GM13976 (cell line): ENCODE measurements around the gene COBL.

Experiments used
- DNase-seq: peaks from one replicate; pipeline ENCODE4 v3.0.0; 2012; ENCODE audit warnings: low spot score
- CTCF ChIP-seq: IDR thresholded peaks from 2 replicates; pipeline ENCODE4 v1.5.1; 2012; ENCODE audit warnings: borderline replicate concordance, mild to moderate bottlenecking; ENCODE audit not compliant: insufficient read depth; ENCODE audit errors: extremely low read depth, missing control alignments, control extremely low read depth
- in situ Hi-C: fragments of 300-500 bp; cut with MboI; formaldehyde crosslinking; loops from one replicate; pipeline ENCODE4 v1.12.0; 2022; ENCODE audit warnings: low sequenced_read_pairs, mixed read lengths, inconsistent platforms; ENCODE audit not compliant: unreplicated experiment

Gene COBL

GRCh38 chr7:51079494-51079893 lies 237.1 kb downstream of the COBL start:
- no peak for DNase-seq
- in situ Hi-C loops = no loop called here
- TF ChIP-seq CTCF = no peak

- in situ Hi-C loops = no loop called here
- no peak for DNase-seq
- TF ChIP-seq CTCF = no peak
These were observed 238.0 kb downstream of the COBL start for GRCh38 chr7:51078653-51079052.

GRCh38 chr7:51077987-51078370 lies 238.6 kb downstream of the COBL start:
- in situ Hi-C loops = no loop called here
- no peak for DNase-seq
- no peak for TF ChIP-seq CTCF

- DNase-seq = no peak
- in situ Hi-C loops = no loop called here
- TF ChIP-seq CTCF = no peak
These were observed 239.2 kb downstream of the COBL start for GRCh38 chr7:51077316-51077986.

GRCh38 chr7:51075681-51076580 lies 240.7 kb downstream of the COBL start:
- DNase-seq = no peak
- in situ Hi-C loops = no loop called here
- no peak for TF ChIP-seq CTCF

GRCh38 chr7:51073171-51073570 lies 243.4 kb downstream of the COBL start:
- no peak for TF ChIP-seq CTCF
- in situ Hi-C loops = no loop called here

GRCh38 chr7:51072281-51072680 lies 244.3 kb downstream of the COBL start:
- DNase-seq = no peak
- in situ Hi-C loops = no loop called here
- TF ChIP-seq CTCF = no peak

More at GRCh38 chr7:51073171-51073570, 243.4 kb downstream of the COBL start:
- no peak for DNase-seq
